IPS DF 4.7 (cell line): ENCODE measurements around the gene KCNJ18.
"Not testable (repeated sequence)": the region's sequence is repeated elsewhere in the genome, so short reads cannot be mapped to it uniquely, and the experiment has no call there.

Experiments used
- DNase-seq: peaks from one replicate; pipeline ENCODE4 v3.0.0-alpha.2; 2013; ENCODE audit warnings: low spot score; ENCODE audit errors: extremely low read depth

The KCNJ18 gene

DNA sequence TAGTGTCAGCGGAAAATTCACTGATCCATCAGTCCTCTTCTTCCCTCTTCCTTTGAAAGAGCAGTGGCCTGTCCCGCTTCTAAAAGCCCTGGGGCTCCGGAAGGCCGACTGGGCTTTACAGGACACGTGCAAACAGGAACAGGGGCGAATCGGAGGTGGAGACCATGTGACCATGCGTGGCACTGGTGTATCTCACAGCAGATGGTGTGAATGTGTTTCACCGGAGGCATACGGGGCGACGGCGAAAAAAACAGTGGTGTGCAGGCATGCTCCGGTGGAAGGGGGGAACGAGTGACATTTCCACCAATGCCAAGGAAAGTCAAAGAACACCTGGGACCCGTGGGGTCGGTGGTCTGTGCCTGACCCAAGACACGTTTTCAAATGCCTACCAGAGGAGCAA lies 8.4 kb upstream of the KCNJ18 start:
- not testable (repeated sequence) for DNase-seq

DNA sequence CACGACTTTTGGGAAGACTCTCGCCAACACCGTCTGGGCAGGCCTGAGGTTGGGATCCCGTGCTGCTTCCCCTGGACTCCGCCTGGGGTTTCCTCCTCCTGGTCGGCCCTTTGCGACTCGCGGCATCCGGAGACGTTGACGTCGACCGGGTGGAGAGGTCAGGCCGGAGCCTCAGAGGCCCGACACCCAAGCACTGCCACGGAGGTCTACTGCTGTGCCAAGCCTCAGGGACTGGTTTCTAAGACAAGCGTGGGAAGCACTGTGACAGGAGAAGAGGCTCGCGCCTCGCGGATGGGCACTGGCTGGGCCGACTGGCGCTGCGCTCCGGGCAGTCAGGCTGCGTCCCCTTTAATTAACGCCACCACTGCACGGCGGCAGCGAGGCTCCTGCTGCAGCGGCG lies 7.9 kb upstream of the KCNJ18 start:
- DNase-seq, result not testable (repeated sequence)

DNA sequence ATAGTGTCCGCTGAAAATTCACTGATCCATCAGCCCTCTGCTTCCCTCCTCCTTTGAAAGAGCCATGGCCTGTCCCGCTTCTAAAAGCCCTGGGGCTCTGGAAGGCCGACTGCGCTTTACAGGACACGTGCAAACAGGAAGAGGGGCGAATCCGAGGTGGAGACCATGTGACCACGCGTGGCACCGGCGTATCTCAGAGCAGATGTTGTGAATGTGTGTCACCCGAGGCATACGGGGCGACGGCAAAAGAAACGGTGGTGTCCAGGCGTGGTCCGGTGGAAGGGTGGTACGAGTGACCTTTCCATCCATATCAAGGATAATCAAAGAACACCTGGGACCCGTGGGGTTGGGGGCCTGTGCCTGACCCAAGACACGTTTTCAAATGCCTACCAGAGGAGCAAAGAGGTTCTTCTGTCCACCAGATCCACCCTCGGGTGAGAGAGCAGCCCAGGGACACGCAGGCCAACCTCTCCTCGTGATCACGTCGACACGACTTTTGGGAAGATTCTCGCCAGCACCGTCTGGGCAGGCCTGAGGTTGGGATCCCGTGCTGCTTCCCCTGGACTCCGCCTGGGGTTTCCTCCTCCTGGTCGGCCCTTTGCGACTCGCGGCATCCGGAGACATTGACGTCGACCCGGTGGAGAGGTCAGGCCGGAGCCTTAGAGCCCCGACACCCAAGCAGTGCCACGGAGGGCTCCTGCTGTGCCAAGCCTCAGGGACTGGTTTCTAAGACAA lies 7.1 kb upstream of the KCNJ18 start:
- DNase-seq, result not testable (repeated sequence)

DNA sequence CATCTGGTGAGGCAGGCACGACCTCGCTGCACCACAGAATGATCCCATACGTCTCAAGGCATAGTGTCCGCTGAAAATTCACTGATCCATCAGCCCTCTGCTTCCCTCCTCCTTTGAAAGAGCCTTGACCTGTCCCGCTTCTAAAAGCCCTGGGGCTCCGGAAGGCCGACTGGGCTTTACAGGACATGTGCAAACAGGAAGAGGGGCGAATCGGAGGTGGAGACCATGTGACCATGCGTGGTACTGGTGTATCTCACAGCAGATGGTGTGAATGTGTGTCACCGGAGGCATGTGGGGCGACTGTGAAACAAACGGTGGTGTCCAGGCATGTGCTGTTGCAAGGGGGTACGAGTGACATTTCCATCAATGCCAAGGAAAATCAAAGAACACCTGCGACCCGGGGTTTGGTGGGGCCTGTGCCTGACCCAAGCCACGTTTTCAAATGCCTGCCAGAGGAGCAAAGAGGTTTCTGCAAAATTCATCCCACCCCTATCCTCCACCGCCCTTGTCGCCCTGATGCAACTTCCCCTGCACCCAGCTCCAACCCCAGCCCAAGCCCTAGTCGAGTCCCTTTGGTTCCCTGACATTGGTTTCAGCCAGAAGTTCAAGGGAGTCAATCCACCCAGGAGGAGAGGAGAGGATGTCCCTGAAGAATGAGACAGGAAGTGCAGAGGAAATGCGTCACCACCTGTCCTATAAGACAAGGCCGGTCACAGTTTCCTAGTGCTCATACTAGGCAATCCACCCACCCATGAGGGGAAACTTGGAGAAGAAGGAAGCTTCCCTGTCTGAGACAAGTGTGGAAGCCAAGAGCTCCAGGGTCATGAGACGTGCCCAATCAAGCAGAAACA lies 5.9 kb upstream of the KCNJ18 start:
- DNase-seq, result no peak

DNA sequence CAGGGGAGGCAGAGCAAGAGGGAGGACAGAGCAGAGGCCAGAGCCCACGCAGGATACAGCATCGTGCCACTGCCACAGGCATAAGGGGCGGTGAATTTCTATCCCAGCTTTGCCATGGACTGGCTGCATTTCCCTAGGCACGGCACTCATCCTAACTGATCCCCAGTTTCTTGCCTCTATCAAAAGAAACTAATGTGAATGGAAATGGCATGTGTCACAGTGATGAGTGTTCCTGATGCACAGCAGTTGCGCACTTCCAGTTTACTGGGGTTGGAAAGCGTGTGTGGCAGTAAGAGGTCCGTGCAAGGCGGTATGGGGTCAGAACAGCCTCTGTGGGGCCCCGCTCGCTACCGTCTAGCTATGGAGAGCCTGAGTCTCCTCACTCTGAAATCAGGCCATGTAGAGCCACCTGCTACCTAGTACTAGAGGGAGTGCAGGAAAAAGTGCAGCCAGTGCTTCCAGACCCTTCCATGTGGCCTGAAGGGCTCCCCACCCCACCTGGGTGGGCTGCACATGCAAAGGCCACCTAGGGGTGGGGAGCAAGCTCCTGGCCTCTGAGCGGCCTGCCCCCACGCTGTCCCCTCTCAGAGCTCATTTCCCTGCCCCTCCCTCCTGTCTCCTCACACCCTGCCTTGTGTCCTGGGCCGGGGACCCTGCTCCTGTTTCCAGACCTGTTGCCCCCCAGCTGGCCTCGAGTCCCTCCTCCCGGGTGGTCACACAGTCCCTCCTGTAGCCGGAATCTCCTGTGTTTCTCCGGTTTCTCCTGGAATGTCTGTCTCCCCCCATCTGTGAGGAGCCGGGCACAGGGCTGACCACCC lies 5.0 kb upstream of the KCNJ18 start:
- DNase-seq, result no peak

DNA sequence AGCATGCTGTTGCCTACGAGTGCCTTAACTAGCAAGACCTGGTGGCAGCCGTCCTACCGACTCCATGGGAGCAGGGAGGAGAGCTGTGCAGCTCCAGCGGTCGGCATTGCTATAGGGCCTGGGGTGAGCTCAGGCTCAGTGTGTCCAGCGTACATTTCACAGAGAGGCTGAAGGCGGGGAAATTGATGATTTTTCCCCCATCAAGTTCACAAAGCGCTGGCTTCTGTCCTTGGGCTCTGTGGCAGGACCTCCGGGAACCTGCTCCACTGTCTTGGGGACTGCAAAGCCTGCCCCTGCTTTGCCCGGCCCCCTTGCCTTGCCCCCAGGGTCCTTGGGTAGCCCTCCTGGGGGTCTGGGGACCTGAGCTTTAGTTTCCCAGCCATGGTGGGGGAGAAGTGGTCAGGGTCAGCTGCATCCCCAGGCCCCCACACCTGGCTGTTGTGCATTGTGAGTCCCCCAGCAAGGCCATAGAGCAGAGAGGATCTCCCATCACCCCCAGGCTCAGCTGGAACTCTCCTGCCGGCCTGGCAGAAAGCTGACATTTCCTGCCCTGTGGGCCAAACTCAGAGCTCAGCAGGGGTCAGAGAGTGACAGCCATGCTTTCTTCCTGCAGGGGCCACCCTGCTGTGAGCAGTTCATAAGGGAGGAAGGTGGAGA lies 3.9 kb upstream of the KCNJ18 start:
- no peak for DNase-seq

DNA sequence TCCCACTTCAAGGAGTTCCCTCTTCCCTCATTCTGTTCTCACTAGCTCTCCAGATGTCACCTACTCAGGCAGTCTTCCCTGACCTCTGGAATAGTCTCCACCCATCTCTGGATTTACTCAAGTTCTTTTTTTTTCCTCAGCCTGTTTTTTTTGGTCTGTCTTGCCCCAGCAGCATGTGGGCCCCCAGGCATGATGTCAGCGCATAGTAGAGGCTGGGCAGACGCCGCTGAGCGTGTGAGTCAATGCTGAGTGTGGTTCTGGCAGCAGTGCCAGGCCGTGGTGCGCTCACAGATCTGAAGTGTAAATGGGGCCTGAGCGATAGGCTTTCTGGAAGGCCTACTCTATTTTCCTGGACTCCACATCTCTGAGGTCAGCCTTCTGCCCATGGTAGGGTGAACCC lies 2.7 kb upstream of the KCNJ18 start:
- no peak for DNase-seq

DNA sequence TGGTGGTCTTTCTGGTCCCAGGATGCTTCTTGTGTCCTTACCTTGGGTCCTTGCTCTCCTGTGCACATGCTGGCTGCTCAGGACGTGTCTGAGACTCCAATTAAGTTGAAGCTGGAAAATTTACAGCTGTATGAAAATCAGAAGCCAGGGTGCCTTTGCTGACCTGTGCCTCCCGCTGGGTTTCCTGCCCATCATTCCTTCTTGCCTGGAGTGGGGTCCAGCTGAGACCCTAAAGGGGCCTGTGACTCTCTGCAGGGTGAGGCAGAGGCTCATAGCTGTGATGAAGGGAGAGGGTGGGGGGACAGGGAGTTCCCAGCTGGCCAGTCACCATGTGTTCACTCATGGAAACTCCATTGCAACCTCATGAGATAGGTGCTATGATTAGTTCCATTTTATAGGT lies 1.5 kb upstream of the KCNJ18 start:
- DNase-seq, result not testable (repeated sequence)

DNA sequence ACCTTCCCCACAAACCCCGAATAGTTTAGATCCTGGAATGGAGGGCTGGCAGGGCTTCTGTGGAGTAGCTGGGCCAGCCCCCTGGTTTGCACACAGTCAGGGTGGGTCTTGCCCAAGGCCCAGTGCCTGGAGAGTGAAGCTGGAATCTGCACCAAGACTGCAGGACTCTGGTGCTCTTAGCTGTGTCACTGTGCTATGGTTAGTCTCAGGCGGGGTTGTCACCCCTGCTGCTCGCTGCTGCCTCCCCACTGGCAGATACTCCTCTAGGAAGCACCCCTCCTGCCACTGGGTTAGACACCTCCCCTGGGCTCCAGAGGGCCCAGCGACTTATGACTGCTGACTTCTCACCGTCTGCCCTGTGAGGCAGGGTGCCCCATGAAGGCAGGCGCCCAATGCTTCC lies 842 bp upstream of the KCNJ18 start:
- DNase-seq, result not testable (repeated sequence)

DNA sequence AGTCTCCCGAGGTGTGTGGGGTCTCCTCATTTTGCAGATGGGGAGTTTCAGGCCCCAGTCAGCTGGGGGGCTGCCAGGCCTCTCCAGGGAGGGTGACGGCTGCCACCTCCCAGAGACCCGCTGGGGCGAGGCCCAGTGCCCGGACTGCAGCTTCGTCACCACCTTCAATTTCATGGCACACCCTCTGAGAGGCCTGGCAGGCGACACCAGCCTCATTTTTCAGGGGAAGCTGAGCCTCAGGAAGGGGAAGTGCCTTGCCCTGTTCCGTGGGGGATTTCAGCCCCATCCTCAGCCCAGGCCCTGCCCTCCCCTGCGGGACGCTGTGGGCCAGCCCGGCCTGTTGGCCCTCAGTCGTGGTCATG lies 362 bp downstream of the KCNJ18 start:
- DNase-seq, result not testable (repeated sequence)

DNA sequence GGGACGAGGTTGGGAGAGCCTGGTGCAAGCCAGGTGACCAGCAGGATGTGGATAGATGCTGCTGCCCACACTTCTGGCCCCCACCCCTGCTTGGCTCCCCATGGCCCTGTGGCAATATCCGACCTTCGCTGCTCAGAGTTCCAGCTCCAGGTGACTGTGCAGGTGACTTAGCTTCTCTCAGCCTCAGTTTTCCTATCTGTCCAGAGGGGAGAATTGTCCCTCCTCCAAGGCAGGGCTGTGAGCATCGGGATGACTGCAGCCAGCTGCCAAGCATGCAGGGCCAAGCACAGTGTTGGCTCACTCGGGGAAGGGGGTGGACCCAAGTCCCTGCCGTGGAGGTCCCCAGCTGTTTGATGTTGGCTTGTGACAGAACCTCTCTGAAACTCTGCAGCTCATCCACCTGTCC lies 1.1 kb downstream of the KCNJ18 start:
- not testable (repeated sequence) for DNase-seq

DNA sequence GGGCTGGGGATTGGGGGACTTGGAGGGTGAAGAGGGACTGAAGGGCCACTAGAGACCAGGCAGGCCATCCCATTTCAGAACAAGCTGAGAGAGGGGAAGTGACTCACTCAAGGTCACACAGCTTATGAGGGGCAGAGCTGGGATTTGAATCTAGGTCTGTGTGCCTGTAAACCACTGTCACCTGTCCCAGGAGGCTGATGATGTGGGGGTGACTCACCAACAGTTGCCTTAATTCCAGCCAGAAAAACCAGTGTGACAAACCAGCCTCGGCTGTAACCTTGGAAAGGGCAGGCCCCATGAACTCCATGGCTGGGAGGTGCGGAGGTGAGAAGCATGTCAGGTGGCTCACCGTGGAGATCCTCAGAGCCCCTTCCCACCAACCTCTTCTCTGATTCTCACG lies 1.6 kb downstream of the KCNJ18 start:
- DNase-seq, result not testable (repeated sequence)

DNA sequence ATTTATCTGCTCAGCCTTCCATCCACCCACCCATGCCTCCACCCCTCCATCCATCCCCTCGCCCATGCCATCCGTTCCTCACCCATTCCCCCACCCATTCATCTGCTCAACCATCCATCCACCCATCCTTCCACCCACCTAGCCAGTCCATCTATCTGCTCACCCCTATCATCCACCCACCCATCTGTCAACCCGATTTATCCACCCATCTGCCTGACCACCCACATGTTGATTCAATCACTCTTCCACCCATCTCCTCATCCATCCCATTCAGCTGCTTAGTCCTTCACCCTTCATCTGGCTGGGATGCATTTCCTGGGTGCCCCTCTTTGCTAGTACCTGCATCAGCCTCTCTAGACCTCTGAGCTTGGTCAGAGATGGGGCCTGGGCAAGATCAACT lies 3.9 kb downstream of the KCNJ18 start:
- not testable (repeated sequence) for DNase-seq

DNA sequence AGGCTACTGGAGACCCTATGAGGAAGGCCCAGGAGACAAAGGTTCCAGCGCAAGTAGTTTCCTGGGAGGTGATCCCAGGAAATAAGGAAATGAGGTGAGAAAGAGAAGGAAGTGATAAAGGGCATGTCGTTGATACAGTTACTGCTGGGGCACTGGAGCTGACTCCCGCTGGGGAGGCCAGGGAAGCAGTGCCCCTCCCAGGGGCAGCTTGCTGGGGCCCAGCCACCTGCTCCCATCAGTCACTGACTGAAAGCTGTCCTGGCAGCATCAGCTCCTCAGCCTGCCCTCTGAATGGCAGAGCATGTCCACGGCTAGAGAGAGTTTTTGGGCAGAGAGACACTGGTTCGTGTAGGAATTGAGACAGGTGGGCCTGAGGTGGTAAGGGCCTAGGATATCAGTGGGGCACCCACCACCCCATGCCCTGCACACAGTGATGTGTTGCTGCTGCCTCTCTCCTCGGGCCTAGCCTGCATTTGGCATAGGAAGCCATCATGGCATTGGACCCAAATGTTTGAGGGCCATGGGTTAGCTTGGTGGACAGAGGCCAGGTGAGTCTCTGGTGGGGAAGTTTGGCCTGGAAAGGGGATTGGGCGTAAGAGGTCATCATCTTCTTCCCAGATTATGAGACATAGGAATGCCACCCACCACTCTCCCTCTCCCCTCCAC lies 4.7 kb downstream of the KCNJ18 start:
- not testable (repeated sequence) for DNase-seq

DNA sequence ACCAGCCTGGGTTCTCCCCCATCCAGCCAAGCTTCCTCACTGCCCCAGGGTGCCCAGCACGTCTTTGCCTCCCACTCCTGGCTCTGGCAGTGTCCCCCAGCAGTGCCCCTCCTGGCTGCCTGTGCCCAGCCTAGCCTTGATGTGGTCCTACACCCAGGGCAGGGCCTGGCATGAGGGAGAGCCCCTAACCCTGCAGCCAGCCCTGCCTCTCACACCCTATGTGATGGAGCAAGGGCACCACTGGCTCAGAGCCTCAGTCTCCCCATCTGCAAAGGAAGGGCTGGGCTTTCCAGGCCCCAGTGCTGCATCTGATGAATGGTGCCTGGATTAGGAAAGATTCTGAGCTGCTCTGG lies 5.2 kb downstream of the KCNJ18 start:
- not testable (repeated sequence) for DNase-seq

DNA sequence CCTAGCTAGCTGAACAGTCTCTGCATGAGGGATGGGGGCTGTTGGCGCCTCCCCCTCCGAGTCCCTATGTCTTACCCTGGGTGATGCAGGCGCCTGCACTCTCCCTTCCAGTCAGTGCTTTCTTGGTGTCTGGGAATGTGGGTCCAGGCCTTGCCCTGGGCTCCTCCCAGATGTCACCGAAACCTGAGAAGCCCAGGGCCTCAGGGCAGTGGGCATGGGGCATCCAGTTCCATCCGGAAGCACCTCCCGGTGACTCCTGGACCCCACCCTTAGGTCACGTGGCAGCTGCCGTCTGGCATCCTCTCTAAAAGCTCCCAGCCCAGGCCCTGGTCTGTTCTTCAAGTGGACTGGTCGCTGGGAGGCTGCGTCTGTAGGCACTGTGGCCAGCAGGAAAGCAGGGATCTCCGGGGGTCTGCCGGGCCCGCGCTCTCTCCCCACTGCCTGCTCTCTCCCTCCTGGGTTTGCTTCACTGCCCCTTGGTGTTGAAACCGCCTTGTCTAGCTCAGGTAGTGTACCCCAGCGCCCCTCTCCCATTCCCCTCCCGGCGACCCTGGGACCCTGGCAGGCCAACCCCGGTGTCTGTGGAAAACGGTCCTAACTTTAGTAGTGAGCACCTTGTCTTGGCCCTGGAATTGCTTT lies 6.2 kb downstream of the KCNJ18 start:
- not testable (repeated sequence) for DNase-seq

DNA sequence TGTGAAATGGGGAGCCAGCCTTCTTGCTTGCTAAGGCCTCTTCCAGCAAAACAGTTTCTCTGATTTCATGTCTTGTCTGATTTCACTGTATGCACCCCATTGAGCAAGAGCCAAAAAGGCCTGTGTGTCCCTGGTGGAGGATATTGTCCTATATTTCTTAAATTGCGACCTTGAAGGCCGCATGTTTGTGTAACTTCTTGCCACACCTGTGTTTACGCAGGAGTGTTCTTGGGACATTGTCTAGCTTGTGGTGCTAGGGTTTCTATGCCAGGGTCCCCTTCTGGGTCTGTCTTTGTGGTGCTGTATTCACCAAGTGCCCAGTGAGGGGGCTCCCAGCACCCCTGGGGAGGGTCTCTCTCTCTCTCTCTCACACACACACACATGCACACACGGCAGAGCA lies 6.8 kb downstream of the KCNJ18 start:
- DNase-seq, result not testable (repeated sequence)

DNA sequence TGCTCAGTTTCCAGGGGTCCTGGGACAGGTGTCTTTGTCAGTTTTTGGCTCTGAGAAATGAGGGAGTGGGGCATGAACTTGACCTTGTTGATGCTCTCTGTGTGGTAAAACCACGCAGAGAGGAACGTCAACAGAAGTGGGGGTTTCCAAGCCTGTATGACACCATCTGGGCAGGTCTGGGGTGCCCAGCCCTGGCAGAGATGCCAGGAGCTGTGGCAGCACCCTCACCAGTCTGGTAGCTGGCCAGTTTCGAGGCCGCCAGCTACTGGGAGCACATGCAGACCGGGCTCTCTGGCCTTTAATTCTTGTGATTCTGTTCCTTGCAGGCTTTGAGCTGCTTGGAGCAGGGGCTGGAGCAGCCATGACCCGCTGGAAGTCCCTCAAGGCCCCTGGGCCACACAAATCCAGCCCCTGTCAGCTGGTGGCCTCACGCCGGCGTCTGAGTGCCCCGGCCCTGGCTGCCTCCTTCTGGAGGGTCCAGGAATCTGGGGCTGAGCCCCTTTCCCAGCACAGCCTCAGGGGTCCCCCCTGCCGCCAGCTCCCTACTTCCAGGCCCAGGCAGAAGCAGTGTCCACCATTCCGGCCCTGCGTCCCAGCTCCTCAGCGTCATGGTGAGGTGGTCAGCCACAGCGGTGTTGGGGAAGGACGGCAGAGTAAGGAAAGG lies 7.4 kb downstream of the KCNJ18 start:
- not testable (repeated sequence) for DNase-seq

DNA sequence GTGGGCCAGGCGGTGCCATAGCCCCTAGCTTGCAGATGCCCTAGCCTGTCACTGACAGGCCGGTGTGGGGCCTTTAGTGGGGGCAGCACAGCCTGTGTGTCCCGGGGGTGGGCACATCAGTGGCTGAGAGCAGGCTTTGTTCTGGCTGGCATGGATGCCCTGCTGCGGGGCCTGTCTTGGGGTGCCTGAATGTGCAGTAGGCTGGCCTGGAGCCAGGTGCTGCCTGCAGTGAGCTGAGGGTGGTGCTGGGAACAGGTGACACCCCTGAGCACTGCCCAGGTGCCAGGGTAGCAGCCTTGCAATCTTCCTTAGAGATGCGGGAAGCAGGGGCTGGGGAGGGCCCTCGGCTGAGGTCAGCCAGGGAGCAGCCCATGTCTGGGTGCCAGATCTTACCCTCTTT lies 8.8 kb downstream of the KCNJ18 start:
- not testable (repeated sequence) for DNase-seq

DNA sequence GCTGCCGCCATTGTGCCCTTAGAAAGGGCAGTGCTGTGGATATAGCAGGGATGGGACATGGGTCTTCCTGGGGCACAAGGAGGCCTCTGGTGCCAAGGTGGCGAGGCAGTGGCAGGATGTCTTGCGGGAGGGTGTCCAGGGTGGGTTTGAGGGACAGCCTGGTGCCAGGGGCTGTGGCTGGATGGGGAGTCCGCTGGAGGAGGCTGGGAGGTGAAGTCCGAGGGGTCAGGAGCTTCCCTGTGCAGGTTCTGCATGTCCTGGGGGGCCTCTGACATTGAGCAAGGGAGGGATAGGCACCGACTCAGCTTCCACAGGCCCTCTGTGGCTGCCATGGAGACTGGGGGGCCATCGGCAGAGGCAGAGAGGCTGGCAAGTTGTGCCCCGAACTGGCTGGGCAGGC lies 9.7 kb downstream of the KCNJ18 start:
- DNase-seq, result not testable (repeated sequence)
